GM12873 (cell line): Measurements from ENCODE around the gene DENND2C.

Experiments used
- CTCF ChIP-seq: IDR thresholded peaks from 2 replicates; pipeline ENCODE4 v1.5.1; 2012; ENCODE audit warnings: low read depth, mild to moderate bottlenecking, moderate library complexity, low read length, control low read depth; ENCODE audit not compliant: insufficient read depth; ENCODE audit errors: missing control alignments

Gene DENND2C

GRCh38 chr1:114627107-114627506 is 42.7 kb downstream of the DENND2C start:
- TF ChIP-seq CTCF, result no peak

- TF ChIP-seq CTCF, result no peak
Observed at GRCh38 chr1:114623364-114623763, 46.5 kb downstream of the DENND2C start.

DNA sequence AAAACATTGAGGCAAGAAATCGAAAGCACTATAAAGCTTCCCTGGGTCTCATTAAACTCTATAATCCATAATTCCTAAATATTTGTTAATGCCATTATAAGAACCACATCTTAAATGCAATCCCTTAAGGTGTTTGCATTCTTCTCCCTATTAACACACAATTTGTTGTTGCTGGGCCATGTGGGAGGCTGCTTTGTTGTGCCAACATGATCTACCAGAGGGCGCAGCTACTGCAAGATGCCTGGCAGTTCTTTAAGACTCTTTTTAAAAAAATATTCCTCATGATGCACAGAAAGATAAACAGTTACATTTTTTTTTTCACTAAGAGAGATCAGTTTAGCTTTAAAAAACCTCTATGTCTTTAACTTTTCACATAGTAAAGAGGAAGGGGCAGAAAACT is 49.4 kb downstream of the DENND2C start:
- no peak for TF ChIP-seq CTCF

- TF ChIP-seq CTCF, result no peak
Observed at GRCh38 chr1:114618606-114619005, 51.2 kb downstream of the DENND2C start.

- TF ChIP-seq CTCF, result no peak
Observed at GRCh38 chr1:114610546-114611245, 59.2 kb downstream of the DENND2C start.

- TF ChIP-seq CTCF, result no peak
Observed at GRCh38 chr1:114609826-114610225, 60.0 kb downstream of the DENND2C start.

DNA sequence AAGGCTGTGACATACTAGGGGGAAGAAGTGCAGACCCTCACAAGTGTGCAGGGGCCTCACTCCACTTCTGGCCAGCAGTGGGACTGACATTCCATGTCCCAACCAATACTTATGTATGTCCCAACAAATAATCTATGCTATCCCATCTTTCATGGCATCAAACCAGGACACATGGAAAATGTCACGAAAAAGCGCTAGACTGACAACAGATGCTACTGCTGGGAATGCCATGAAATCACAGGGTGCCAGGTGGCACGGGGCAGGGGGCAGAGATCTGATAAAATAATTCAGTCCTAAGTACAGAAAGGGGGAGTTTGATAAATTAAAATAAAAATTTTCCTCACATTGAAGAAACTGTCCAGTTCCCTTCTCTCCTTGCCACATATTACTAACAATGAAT is 60.8 kb downstream of the DENND2C start:
- TF ChIP-seq CTCF, result no peak
